Measurements from ENCODE around the gene PRR5L. TPM values are rescaled to one million over a fixed set of nuclear protein-coding genes. Genes with fewer than 3 reads are reported as not detected.

Gene PRR5L
- total and polyA plus RNA-seq, 2 experiments from 2014 or later, result 3.1 to 8.9 TPM

- Mint-ChIP-seq H3K4me1 (peaks cover 5% of the 10 kb centered on the region; the same call in 2 of the 3 replicates), H3K27me3 (ENCODE audit: insufficient read depth, low read depth, poor library complexity) (peaks cover 14% of the 10 kb centered on the region), H3K4me3 (peak within 1 kb of the TSS; percentile 93), H3K9me3 (no peaks in the 10 kb centered on the region), H3K36me3 (ENCODE audit: low read depth) (no peaks in the 10 kb centered on the region), H3K27ac (peak within 1 kb of the TSS; percentile 95)
- Histone ChIP-seq H3K9me2 (ENCODE audit: insufficient read depth) (no peaks in the 10 kb centered on the region), H2AFZ (peak within 1 kb of the TSS; percentile 92), H3K79me2 (replicated peaks; ENCODE audit: insufficient read depth) (no peaks in the 10 kb centered on the region), H3K36me3 (ENCODE audit: insufficient read depth) (no peaks in the 10 kb centered on the region), H4K20me1 (replicated peaks; ENCODE audit: insufficient read depth) (no peaks in the 10 kb centered on the region), H3K4me1 (ENCODE audit: insufficient read depth) (no peaks in the 10 kb centered on the region), H3K4me2 (peak within 1 kb of the TSS; percentile 75), H3K27me3 (ENCODE audit: insufficient read depth) (peaks cover 17% of the 10 kb centered on the region), H3K27ac (ENCODE audit: low read depth) (no peak within 1 kb of the TSS; the same call in 1 of the 2 replicates), H3K4me3 (peak within 1 kb of the TSS; percentile 79), H3F3A (replicated peaks; ENCODE audit: low read depth) (no peaks in the 10 kb centered on the region)
- ATAC-seq, result peak; percentile 96
- TF ChIP-seq NANOG (IDR thresholded peaks at IDR 0.05; ENCODE audit: borderline replicate concordance), result no peak
- no peak for TF ChIP-seq ZNF462 (CRISPR knock-in tag; IDR thresholded peaks at IDR 0.05)
- peak; percentile 97 for TF ChIP-seq ETS1 (IDR thresholded peaks at IDR 0.05)
- peak; percentile 57; the same call in 1 of the 2 replicates for TF ChIP-seq CREB1 (CRISPR knock-in tag; IDR thresholded peaks at IDR 0.05; ENCODE audit: low read depth)
- peak; percentile 98 for DNase-seq (ENCODE audit: low spot score)
These were observed 6.7 kb upstream of the PRR5L start, which contains the start of gene COMMD9 for GRCh38 chr11:36289226-36289852. COMMD9 (minus strand) TSS chr11:36289424; CDS start chr11:36289412, 12 bp downstream.

Measured in GM23338 (cell line).